LHCN-M2 (cell line): Measurements from ENCODE around the gene STBD1. TPM values are rescaled to one million over a fixed set of nuclear protein-coding genes. Genes with fewer than 3 reads are reported as not detected.
"Not testable (repeated sequence)": the region's sequence is repeated elsewhere in the genome, so short reads cannot be mapped to it uniquely, and the experiment has no call there.

Source experiments
- DNase-seq: peaks from one replicate; pipeline ENCODE4 v3.0.0-alpha.2; 2012; ENCODE audit warnings: low read depth
- total RNA-seq: library from RNA; depleted of rRNA; stranded (reverse); fragments of >200 nt; gene quantifications from 2 replicates; pipeline ENCODE4 v1.2.3, GENCODE V29; 2014

STBD1 gene
- total RNA-seq, 1 experiment from 2014 or later = 13.9 TPM

GRCh38 chr4:76282941-76283689 is 23.4 kb upstream of the STBD1 start:
- no peak for DNase-seq

GRCh38 chr4:76283900-76284299 is 22.6 kb upstream of the STBD1 start:
- DNase-seq = no peak

GRCh38 chr4:76287811-76288210 is 18.7 kb upstream of the STBD1 start:
- not testable (repeated sequence) for DNase-seq

- DNase-seq = no peak
These were observed 13.8 kb upstream of the STBD1 start for GRCh38 chr4:76292730-76293129.

- no peak for DNase-seq
These were observed 12.8 kb upstream of the STBD1 start for GRCh38 chr4:76293772-76294171.

GRCh38 chr4:76296286-76296820 is 10.2 kb upstream of the STBD1 start:
- DNase-seq = no peak

GRCh38 chr4:76298227-76298626 is 8.3 kb upstream of the STBD1 start:
- no peak for DNase-seq

GRCh38 chr4:76300012-76300411 is 6.5 kb upstream of the STBD1 start:
- DNase-seq = no peak

- DNase-seq = peak; percentile 99
These were observed 5.3 kb upstream of the STBD1 start for GRCh38 chr4:76301068-76301774.

- no peak for DNase-seq
These were observed 4.8 kb upstream of the STBD1 start for GRCh38 chr4:76301775-76302162.

GRCh38 chr4:76302826-76303438 is 3.6 kb upstream of the STBD1 start:
- no peak for DNase-seq

GRCh38 chr4:76305033-76305687 is 1.4 kb upstream of the STBD1 start:
- no peak for DNase-seq

GRCh38 chr4:76306882-76307659 is 538 bp downstream of the STBD1 start:
- peak; percentile 65 for DNase-seq

- DNase-seq = peak; percentile 60
These were observed 1.1 kb downstream of the STBD1 start for GRCh38 chr4:76307660-76308014.

GRCh38 chr4:76308548-76308947 is 2.0 kb downstream of the STBD1 start:
- DNase-seq = no peak

- no peak for DNase-seq
These were observed 3.5 kb downstream of the STBD1 start for GRCh38 chr4:76309939-76310550.

- DNase-seq = no peak
These were observed 4.2 kb downstream of the STBD1 start for GRCh38 chr4:76310683-76311082.

- DNase-seq = peak; percentile 51
These were observed 5.4 kb downstream of the STBD1 start for GRCh38 chr4:76311896-76312331.

GRCh38 chr4:76312457-76312856 is 5.9 kb downstream of the STBD1 start:
- no peak for DNase-seq

GRCh38 chr4:76313547-76313946 is 7.0 kb downstream of the STBD1 start:
- DNase-seq = no peak
